A673 (cell line): Measurements from ENCODE around the gene EXOSC6. TPM values are rescaled to one million over a fixed set of nuclear protein-coding genes. Genes with fewer than 3 reads are reported as not detected.

ENCODE experiments used
- total RNA-seq: library from RNA; stranded (reverse); gene quantifications from 2 replicates; pipeline ENCODE4 v1.2.3, GENCODE V29; 2021

EXOSC6 gene
- total RNA-seq, 1 experiment from 2014 or later, result 40.4 TPM

Other genes starting within 250 kb of the EXOSC6 start
- 35.2 and 39.8 TPM in 2 replicates for gene PDPR, start 137.6 kb downstream of the EXOSC6 start, total RNA-seq
- 8.9 and 11.6 TPM in 2 replicates for gene CLEC18C, start 78.2 kb downstream of the EXOSC6 start, total RNA-seq
- 234 and 270 TPM in 2 replicates for gene AARS1, start 37.6 kb upstream of the EXOSC6 start, total RNA-seq
- 37.6 and 41.8 TPM in 2 replicates for gene DDX19B, start 47.2 kb upstream of the EXOSC6 start, total RNA-seq
- 56.7 and 65.5 TPM in 2 replicates for gene DDX19A, start 95.0 kb upstream of the EXOSC6 start, total RNA-seq
- 26.5 and 29.0 TPM in 2 replicates for gene ST3GAL2, start 187.2 kb upstream of the EXOSC6 start, total RNA-seq
- gene FCSK, start 202.7 kb upstream of the EXOSC6 start, total RNA-seq, result 11.2 and 14.8 TPM in 2 replicates